Heart left ventricle (tissue), 16 donors: ENCODE data around the gene SFR1. TPM values are rescaled to one million over a fixed set of nuclear protein-coding genes. Genes with fewer than 3 reads are reported as not detected.

Experiments
- ATAC-seq, 4 donors: fragments of 200-7000 bp; cut with Tn5 transposase; one replicate each; pipeline ENCODE4 v1.9.1; 2020 to 2022; ENCODE audit warnings: moderate library complexity in 4 of 4, mild to moderate bottlenecking in 3 of 4, moderate number of reproducible peaks in 1 of 4
- DNase-seq, 5 donors: peaks; one replicate each; pipeline ENCODE4 v3.0.0-alpha.2; 2020
- H3K27ac ChIP-seq, 12 donors: fragments of 200-600 bp; sonication (generic) in 4 of 12; one replicate each; pipeline versions ENCODE4 v1.5.0 to v1.8.0; 2016 to 2022; ENCODE audit warnings: mild to moderate bottlenecking in 2 of 12
- H3K27me3 ChIP-seq, 9 donors: fragments of 200-600 bp; sonication (generic) in 2 of 9; one replicate each; pipeline versions ENCODE4 v1.5.1 to v1.8.0; 2016 to 2022; ENCODE audit warnings: mild to moderate bottlenecking in 3 of 9
- H3K36me3 ChIP-seq, 9 donors: fragments of 200-600 bp; sonication (generic) in 2 of 9; one replicate each; pipeline versions ENCODE4 v1.5.0 to v1.8.0; 2018 to 2022; ENCODE audit warnings: mild to moderate bottlenecking in 2 of 9
- H3K4me1 ChIP-seq, 12 donors: fragments of 200-600 bp; sonication (generic) in 4 of 12; one replicate each; pipeline versions ENCODE4 v1.5.0 to v1.8.0; 2016 to 2022; ENCODE audit warnings: mild to moderate bottlenecking in 3 of 12
- H3K4me3 ChIP-seq, 12 donors: fragments of 200-600 bp; sonication (generic) in 4 of 12; one replicate each; pipeline versions ENCODE4 v1.5.0 to v1.8.0; 2017 to 2022; ENCODE audit warnings: mild to moderate bottlenecking in 9 of 12, moderate library complexity in 4 of 12
- H3K9me3 ChIP-seq, 12 donors: fragments of 200-600 bp; sonication (generic) in 4 of 12; one replicate each; pipeline versions ENCODE4 v1.5.0 to v1.8.0; 2016 to 2022; ENCODE audit warnings: mild to moderate bottlenecking in 1 of 12
- CTCF ChIP-seq, 12 donors: fragments of 200-600 bp; sonication (generic) in 4 of 12; IDR thresholded peaks; one replicate each; pipeline versions ENCODE4 v1.5.0 to v1.8.0; 2018 to 2022; ENCODE audit warnings: antibody characterized with exemption in 12 of 12, mild to moderate bottlenecking in 5 of 12
- POLR2A ChIP-seq, 2 donors: fragments of 450-650 bp; IDR thresholded peaks; one replicate each; pipeline ENCODE4 v1.6.1; 2017; ENCODE audit warnings: antibody characterized with exemption in 2 of 2, mild to moderate bottlenecking in 2 of 2, moderate library complexity in 2 of 2
- WGBS, 4 donors: extraction: QIAGEN DNeasy Blood & Tissue Kit in 2 of 4; methylation state at CpG; one replicate each; pipeline versions ENCODE4 v1.1.5 to v1.1.7; 2013 to 2018; 5-methylcytosine and 5-hydroxymethylcytosine counted together
- intact Hi-C, 10 donors: fragments of 100-400 bp; cut with DNase I; formaldehyde crosslinking; loops; one replicate each; pipeline versions ENCODE4 v1.11.1 to v1.14.2; 2022
- polyA plus RNA-seq, 2 donors: library from polyadenylated mRNA; stranded (reverse); fragments of 200-250 nt; gene quantifications; one replicate each; pipeline ENCODE4 v1.2.3, GENCODE V29; 2013
- total RNA-seq, 9 donors: library from RNA; depleted of rRNA in 2 of 9; stranded (reverse); fragments of >200 nt in 2 of 9; fragmentation: NEBNext Ultra II Directional in 3 of 9; extraction: Animal tissue kit (Norgen Biotek cat#: 25700) in 3 of 9; gene quantifications; one replicate each; pipeline versions ENCODE4 v1.1.0 to v1.2.4, GENCODE V29; 2016 to 2023
- donor health status: ischemic (EF 13 %, LVEDD 7.1; RV severe dilation, severe dysfunction).
- donor health status: healthy with polysubstance abuse.
- donor health status: DM: no; HTN: yes; CAD: no.
- donor health status: DM: no; HTN: no; CAD: no.
- donor health status: ischemic (EF 25% LVEDD 6.9; RV normal size, moderate dysfunction).
- donor health status: ischemic (EF 25% LVEDD 5.7; RV mildly dilated, moderate dysfunction).
- donor health status: healthy.
- donor health status: DM: yes; HTN: yes; CAD: no.
- donor health status: ischemic (EF 35%, LVEDD 5.7; RV mildly dilated, moderate dysfunction).
- donor health status: nonischemic (EF 11% LVEDD 7.7; RV severe dilation, severe dysfunction).
- donor health status: DM: yes; HTN: yes; CAD: no.
- donor health status: PGD.
- donor health status: ischemic (EF 29% LVEDD 5.4; RV normal size, mild dysfunction).
- donor health status: nonischemic (EF 23%, LVEDD 6.1; RV moderate dilation, normal function).

Gene SFR1
- total and polyA plus RNA-seq, 11 donors, result 5.4 to 10.1 (median 7.6) TPM

- intact Hi-C loops, result no loop called here
- no peak for ATAC-seq
- 59 to 83% (median 67%) methylated on average over 1 of the region's 1 CpG for WGBS, 4 donors
Measured at GRCh38 chr10:104101902-104102301, 20.1 kb upstream of the SFR1 start.

GRCh38 chr10:104103956-104104355 is 18.0 kb upstream of the SFR1 start:
- Histone ChIP-seq H3K4me3 (no peak overlapping the region), H3K27me3 (no peaks in the 10 kb centered on the region), H3K4me1 (no peaks in the 10 kb centered on the region), H3K27ac (no peak overlapping the region), H3K9me3 (no peaks in the 10 kb centered on the region), H3K36me3 (no peaks in the 10 kb centered on the region)
- DNase-seq, result no peak
- intact Hi-C loops, result no loop called here
- 54 to 75% (median 59%) methylated on average over 1 of the region's 1 CpG for WGBS, 4 donors
- TF ChIP-seq POLR2A (IDR thresholded peaks at IDR 0.05) (no peak), CTCF (IDR thresholded peaks at IDR 0.05) (no peak)
- ATAC-seq, result no peak

More at GRCh38 chr10:104101902-104102301, 20.1 kb upstream of the SFR1 start:
- Histone ChIP-seq H3K36me3 (no peaks in the 10 kb centered on the region), H3K4me1 (no peaks in the 10 kb centered on the region), H3K27ac (no peak overlapping the region), H3K4me3 (no peak overlapping the region), H3K9me3 (peaks cover 0 to 5% (median 0%) of the 10 kb centered on the region in 12 donors), H3K27me3 (no peaks in the 10 kb centered on the region)
- TF ChIP-seq POLR2A (IDR thresholded peaks at IDR 0.05) (no peak), CTCF (IDR thresholded peaks at IDR 0.05) (no peak)
- DNase-seq, result no peak

- Histone ChIP-seq H3K4me1 (no peaks in the 10 kb centered on the region), H3K4me3 (no peak overlapping the region), H3K9me3 (no peaks in the 10 kb centered on the region), H3K36me3 (no peaks in the 10 kb centered on the region), H3K27ac (no peak overlapping the region), H3K27me3 (no peaks in the 10 kb centered on the region)
- intact Hi-C loops, result no loop called here
- no peak for DNase-seq
- no peak for TF ChIP-seq CTCF (IDR thresholded peaks at IDR 0.05)
- no peak for TF ChIP-seq POLR2A (IDR thresholded peaks at IDR 0.05)
- WGBS, 4 donors, result 0 to 36% (median 1%) methylated on average over 1 of the region's 1 CpG
- ATAC-seq, result no peak
Measured at GRCh38 chr10:104104418-104104817, 17.6 kb upstream of the SFR1 start.

- H3K4me1 ChIP-seq, result no peaks in the 10 kb centered on the region
- H3K4me3 ChIP-seq, result no peak overlapping the region
- DNase-seq, result no peak
- ATAC-seq, result no peak
- no peaks in the 10 kb centered on the region for H3K9me3 ChIP-seq
- no peak overlapping the region for H3K27ac ChIP-seq
- no peak for TF ChIP-seq CTCF (IDR thresholded peaks at IDR 0.05)
- no peak for TF ChIP-seq POLR2A (IDR thresholded peaks at IDR 0.05)
- intact Hi-C loops, result no loop called here
- H3K27me3 ChIP-seq, result no peaks in the 10 kb centered on the region
- no peaks in the 10 kb centered on the region for H3K36me3 ChIP-seq
- WGBS, 4 donors, result 94 to 100% (median 97%) methylated on average over 2 of the region's 2 CpGs
Measured at GRCh38 chr10:104104926-104105325, 17.0 kb upstream of the SFR1 start.
